HG02973 (cell line): ENCODE measurements around the gene FTCD.
"Not testable (repeated sequence)": the region's sequence is repeated elsewhere in the genome, so short reads cannot be mapped to it uniquely, and the experiment has no call there.

Source experiments
- ATAC-seq: cut with Tn5 transposase; IDR thresholded peaks from one replicate; pipeline ENCODE4 v1.9.1; 2021; ENCODE audit warnings: moderate library complexity; ENCODE audit not compliant: unreplicated experiment

FTCD gene, protein sequence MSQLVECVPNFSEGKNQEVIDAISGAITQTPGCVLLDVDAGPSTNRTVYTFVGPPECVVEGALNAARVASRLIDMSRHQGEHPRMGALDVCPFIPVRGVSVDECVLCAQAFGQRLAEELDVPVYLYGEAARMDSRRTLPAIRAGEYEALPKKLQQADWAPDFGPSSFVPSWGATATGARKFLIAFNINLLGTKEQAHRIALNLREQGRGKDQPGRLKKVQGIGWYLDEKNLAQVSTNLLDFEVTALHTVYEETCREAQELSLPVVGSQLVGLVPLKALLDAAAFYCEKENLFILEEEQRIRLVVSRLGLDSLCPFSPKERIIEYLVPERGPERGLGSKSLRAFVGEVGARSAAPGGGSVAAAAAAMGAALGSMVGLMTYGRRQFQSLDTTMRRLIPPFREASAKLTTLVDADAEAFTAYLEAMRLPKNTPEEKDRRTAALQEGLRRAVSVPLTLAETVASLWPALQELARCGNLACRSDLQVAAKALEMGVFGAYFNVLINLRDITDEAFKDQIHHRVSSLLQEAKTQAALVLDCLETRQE

GRCh38 chr21:46155514-46156377, at the start of gene FTCD:
Gene FTCD, minus strand, starts transcription at chr21:46155579. Its CDS starts 56 bp downstream, at chr21:46155523.
- no peak for ATAC-seq

DNA sequence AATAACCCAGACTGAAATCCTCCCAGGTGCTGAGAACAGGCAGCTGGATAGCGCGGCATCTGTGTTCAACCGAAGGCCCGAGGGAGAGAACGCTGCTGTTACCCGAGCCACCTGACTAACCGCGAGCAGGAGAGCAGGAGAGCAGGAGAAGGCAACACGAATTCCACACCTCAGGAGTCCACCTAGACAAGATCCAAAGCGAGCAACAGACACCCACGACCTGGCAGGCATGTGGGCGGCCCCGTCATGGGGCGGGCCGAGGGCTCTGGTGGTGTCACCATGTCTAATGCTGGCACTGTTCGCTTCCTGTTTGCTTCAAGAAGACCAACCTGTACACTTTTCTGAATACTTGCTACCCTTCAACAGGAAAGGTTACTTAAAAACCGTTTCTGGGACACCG, 49.8 kb upstream of the FTCD start:
- no peak for ATAC-seq

DNA sequence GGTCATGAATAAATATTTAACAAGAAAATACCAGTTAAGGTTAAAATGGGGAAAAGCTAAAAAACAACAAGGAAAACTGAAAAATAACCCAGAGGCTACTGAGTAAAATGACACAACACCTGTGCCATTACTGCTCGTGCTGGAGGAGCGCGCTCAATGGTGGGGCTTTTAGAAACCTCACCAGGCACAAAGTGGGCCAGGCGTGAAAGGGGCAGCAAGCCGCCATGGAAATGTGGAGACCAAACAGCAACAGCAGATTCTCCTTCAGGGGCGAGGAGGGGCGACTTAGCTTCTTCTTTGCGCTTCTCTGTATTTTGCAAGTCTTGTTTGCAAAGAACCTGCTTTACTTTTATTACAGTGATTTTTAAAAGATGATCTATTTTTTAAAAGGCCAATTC, 47.8 kb upstream of the FTCD start:
- no peak for ATAC-seq

GRCh38 chr21:46202592-46203202, 47.3 kb upstream of the FTCD start:
- no peak for ATAC-seq

- not testable (repeated sequence) for ATAC-seq
These were observed 45.8 kb upstream of the FTCD start for GRCh38 chr21:46200877-46201803.

DNA sequence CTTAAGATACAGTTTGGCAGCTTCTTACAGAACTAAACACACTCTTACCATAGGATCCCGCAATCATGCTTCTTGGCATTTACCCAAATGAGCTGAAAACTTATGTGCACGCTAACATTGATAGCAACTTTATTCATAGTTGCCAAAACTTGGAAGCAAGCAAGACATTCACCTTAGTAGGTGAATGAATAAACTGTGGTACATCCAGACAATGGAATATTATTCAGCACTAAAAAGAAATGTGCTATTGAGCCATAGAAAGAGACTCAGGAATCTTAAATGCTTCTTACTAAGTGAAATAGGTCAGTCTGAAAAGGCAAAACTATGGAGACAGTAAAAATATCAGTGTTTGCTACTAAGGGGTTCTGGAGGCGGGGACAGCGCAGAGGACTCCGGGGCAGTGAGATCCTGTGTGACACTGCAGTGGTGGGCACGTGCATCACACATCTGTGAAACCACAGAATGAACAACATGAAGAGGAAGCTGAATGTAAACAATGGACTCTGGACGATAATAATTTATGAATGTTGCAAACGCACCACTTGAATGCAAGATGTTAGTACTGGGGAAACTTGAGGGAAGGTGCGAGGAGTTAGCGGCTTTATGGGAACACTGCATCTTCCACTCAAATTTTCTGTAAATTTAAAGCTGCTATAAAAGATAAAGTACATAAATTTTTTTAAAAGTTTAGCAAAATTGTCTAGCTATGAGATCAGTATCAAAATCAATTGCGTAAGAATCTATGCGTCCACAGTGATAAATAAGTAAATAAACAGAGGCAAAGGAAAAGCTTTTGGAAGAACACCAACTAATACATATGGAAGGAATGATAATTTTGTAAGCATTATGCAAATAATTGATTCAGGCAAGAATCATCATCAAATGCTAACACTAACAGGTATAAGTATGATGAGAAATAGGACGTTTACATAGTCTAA, 44.3 kb upstream of the FTCD start:
- no peak for ATAC-seq

DNA sequence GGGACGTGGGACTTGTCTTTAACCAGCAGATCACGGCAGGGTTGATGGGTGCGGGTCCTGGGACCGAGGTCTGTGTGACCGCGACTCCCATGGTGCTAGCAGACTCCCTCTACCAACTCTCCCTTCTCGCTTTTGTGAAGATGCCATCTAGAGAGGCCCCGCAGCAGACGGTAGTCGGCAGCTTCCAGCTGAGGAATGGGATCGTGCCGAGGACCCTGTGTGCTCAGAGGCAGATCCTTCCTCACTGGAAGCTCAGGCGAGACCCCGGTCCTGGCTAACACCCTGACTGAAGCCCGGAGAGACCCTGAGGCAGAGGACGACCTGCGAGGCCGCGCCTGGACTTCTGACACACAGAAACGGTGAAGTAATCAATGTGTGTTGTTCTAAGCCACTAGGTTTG, 41.4 kb upstream of the FTCD start:
- no peak for ATAC-seq

DNA sequence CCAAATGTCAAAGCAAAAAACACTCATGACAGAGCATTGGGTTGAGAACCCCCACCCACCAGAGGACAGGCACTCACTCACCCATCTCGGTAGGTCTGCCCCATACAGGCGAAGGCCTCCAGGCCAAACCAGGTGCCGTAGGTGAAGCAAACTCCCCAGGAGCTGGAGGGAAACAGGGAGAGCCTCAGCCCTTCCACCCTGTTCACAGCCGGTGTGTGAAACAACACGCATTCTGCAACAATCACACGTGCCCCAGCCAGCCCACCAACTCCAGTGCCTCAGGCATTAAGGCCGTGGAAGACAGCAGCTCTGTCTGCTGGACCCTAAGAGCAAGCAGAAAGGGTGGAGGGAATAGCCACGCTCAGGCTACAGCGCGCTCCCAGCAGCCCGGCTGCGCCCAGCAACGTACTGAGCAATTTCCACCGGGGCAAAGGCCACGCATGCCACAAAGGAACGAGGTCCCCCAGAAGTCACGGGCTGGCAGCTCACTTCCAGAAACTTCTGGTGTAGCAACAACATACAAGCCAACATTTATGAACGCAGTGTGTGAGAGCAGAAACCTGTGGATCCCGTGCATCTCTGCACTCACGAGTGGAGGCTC, 40.3 kb upstream of the FTCD start:
- ATAC-seq: no peak

GRCh38 chr21:46194374-46195334, 39.3 kb upstream of the FTCD start:
- no peak for ATAC-seq

DNA sequence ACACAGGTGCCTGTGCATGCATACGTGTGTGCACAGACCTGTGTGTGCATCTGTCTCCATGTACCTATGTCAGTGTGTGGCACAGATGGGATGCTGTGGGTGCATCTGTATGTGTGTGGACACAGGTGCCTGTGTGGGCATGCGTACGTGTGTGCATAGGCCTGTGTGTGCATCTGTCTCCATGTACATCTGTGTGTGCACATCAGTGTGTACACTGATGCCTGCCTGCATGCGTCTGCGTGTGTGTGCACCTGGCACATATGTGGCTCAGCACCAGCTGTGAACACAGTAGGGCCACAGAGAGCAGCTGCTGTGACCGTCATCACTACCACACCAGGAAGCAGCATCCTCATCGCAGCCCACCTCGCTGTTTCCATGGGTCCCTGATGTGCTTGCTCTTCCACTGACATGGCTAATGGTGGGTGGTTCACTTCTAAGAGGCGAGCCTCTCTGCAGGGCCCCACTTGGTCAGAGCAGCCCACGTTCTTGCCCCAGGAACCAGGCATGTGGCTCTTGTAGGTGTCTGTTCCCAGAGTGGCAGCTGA, 38.5 kb upstream of the FTCD start:
- no peak for ATAC-seq

DNA sequence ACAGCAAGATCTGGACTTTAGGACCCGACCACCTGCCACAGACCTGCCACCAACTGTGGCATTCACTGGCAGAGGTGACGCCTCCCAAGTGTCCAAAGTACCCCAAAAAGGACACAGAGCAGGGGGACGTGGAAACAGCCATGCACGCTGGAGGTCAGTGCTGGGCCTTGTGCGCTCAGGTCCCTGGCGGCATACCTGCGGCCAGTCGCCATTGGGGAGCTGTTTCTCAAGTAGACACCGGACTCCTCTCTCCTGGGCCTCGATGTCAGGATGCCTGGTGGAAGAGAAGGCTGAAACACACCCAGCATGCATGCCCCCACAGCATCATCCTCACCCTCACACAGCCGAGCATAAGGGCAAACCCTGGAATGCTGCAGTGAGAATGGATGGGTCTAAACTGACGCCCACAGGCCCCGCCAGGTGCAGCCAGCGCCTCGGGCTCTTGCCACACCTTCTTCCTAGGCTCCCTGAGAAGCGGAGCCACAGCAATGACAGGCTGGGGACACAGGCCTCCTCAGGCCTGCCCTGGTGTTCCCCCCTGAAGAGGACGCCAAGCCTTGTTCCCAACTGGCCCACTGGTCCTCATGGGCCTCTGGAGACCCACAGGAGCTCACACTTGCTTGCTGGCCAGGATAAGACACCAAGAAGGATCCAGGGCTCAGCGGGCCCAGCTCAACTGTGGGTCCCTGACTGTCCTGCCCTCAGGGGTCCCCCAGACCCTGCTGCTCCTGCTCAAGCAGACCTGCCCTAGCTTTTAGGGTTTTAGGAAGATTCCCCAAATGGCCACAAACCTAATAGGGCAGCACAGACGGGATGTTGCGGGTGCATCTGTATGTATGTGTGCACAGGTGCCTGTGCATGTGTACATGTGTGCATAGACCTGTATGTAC, 36.6 kb upstream of the FTCD start:
- no peak for ATAC-seq

DNA sequence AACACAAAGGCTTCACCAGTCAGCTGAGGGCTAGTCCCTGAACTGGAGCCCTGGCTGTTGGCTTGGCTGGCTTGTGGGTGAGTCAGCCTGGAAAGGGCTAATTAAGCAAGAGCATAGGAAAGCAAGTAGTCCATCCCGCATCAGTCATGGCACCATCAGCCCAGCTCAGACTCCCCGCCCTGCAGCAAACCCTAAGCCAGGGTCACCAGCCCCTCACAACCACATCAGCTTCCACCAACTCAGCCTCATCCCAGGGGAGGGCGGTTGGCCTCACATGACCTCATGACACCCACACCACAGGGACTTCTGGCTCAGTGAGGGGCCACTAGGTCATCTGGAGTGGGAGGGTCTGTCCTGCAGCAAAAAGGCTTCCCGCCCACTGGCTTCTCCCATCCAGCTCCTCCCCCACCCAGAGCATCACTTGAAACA, 35.9 kb upstream of the FTCD start:
- ATAC-seq: no peak

- no peak for ATAC-seq
These were observed 35.2 kb upstream of the FTCD start for GRCh38 chr21:46190491-46191131.

GRCh38 chr21:46189959-46190490, 34.6 kb upstream of the FTCD start:
- no peak for ATAC-seq

DNA sequence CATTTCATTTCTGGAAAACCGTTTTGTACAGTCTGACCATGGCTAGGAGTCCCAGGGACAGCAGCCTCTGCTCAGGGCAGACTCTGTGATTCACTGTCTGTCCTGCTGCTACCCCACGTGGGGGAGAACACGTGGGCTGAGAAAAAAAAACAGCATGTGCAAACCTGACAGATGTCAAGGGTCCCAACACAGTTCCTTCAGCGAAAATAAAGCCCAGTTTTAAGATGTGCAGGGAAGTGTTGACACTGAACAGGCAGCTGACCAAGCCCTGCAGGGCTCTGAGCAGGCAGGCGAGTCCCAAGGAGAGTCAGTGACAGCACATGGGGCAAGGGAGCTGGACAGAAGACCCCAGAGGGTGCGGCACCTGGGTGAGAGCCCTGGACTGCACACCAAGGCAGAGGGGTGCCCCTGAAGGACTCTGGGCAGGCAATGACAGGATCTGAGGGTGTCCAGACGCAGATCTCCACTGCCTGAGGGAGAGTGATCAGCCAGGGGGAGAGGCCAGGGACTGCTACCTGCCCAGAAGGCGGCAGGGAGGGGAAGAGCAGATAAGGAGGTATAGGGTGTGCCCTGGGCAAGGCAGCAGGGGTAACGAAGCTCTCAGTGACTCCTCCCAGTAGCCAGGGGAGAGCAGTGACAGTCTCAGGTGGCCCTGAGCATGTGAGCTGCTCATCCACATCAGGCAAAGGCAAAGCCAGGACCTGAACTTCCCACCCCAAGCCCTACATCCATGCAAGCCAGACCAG, 34.0 kb upstream of the FTCD start:
- ATAC-seq: no peak
